GM23338 (cell line): ENCODE measurements around the gene INHBB.

Source experiments
- EZH2phosphoT487 ChIP-seq: fragments of 200-600 bp; sonication (generic); IDR thresholded peaks from one replicate; pipeline ENCODE4 v1.8.1; 2018; ENCODE audit warnings: antibody characterized with exemption; ENCODE audit not compliant: unreplicated experiment
- JUNB ChIP-seq: IDR thresholded peaks from one replicate; pipeline ENCODE4 v1.6.1; 2016; ENCODE audit warnings: antibody characterized with exemption; ENCODE audit not compliant: unreplicated experiment
- POLR2AphosphoS5 ChIP-seq: IDR thresholded peaks from 2 replicates; pipeline ENCODE4 v1.6.1; 2016; ENCODE audit warnings: antibody characterized with exemption, low read depth
- TF ChIP-seq, protein P1 (sequence below), 2 experiments: fragments of 200-600 bp in 1 of 2; sonication (generic) in 1 of 2; conservative IDR thresholded peaks; 2 replicates each; pipeline versions ENCODE4 v1.5.1 to v1.6.1; 2016 to 2017; ENCODE audit warnings: antibody characterized with exemption in 2 of 2, low read depth in 2 of 2, mild to moderate bottlenecking in 2 of 2, moderate library complexity in 1 of 2

DNA sequence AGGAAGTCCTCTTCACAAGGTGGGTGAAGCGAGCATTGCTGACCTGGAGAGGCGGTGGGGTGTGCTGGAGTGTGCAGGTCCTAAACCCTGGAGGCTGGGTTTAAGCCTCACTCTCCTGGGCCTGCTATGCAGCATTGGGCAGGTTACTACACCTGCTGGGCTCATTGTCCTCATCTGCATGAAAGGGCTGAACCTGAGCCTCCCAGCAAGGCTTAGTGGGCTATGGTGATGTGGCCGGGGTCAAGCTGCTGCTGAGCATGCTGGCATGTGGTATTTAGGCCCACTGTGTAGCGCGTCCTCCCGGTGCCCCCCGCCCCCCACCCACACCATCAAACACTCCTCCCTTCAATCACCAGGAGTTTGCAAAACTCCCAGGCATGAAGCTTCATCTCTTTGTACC lies 37.3 kb downstream of the INHBB start:
- no peak for TF ChIP-seq POLR2AphosphoS5
- TF ChIP-seq, protein P1, sequence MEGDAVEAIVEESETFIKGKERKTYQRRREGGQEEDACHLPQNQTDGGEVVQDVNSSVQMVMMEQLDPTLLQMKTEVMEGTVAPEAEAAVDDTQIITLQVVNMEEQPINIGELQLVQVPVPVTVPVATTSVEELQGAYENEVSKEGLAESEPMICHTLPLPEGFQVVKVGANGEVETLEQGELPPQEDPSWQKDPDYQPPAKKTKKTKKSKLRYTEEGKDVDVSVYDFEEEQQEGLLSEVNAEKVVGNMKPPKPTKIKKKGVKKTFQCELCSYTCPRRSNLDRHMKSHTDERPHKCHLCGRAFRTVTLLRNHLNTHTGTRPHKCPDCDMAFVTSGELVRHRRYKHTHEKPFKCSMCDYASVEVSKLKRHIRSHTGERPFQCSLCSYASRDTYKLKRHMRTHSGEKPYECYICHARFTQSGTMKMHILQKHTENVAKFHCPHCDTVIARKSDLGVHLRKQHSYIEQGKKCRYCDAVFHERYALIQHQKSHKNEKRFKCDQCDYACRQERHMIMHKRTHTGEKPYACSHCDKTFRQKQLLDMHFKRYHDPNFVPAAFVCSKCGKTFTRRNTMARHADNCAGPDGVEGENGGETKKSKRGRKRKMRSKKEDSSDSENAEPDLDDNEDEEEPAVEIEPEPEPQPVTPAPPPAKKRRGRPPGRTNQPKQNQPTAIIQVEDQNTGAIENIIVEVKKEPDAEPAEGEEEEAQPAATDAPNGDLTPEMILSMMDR (conservative IDR thresholded peaks at IDR 0.05; ENCODE audit: low read depth in 2 of 2), result no peak
- no peak for TF ChIP-seq EZH2phosphoT487
- no peak for TF ChIP-seq JUNB
